T-cell (primary cell): ENCODE measurements around the gene ZNF423. TPM values are rescaled to one million over a fixed set of nuclear protein-coding genes. Genes with fewer than 3 reads are reported as not detected.

Experiments used
- ATAC-seq, 4 experiments: fragments of 200-7000 bp in 3 of 4; fragments of 150-1000 bp in 1 of 4; cut with Tn5 transposase; replicated peaks in 1 of 4; 1 replicate in 3 of 4; 2 replicates in 1 of 4; pipeline ENCODE4 v1.10.0; 2021; ENCODE audit warnings: moderate library complexity in 3 of 4, mild to moderate bottlenecking in 2 of 4, moderate number of reproducible peaks in 1 of 4
- CTCF ChIA-PET, 2 donors: fragments of 300-600 bp; sonication (Branson Sonifier 250); formaldehyde crosslinking; loops; one replicate each; lab custom pipeline; 2022; ENCODE audit warnings: antibody characterized with exemption in 2 of 2; lab: Charles Lee
- POLR2A ChIA-PET, 2 donors: fragments of 300-600 bp; sonication (Branson Sonifier 250); formaldehyde crosslinking; loops; one replicate each; lab custom pipeline; 2022; ENCODE audit warnings: antibody characterized with exemption in 2 of 2; lab: Charles Lee
- DNase-seq, 35 experiments: peaks; one replicate each; pipeline versions ENCODE4 v3.0.0 to v3.0.0-alpha.2; 2013 to 2023
- H3K27ac ChIP-seq: one replicate; pipeline ENCODE4 v1.5.1; 2013; ENCODE audit warnings: low read length
- H3K27me3 ChIP-seq, 2 experiments: replicated peaks in 1 of 2; 1 replicate in 1 of 2; 2 replicates in 1 of 2; pipeline versions ENCODE4 v1.6.1 to v1.7.0; 2013; ENCODE audit warnings: low read length in 1 of 2, mixed read lengths in 1 of 2; ENCODE audit not compliant: control insufficient read depth in 2 of 2, insufficient read depth in 2 of 2; ENCODE audit errors: extremely low read depth in 1 of 2
- H3K36me3 ChIP-seq, 2 donors: 1 replicate in 1 of 2; 2 replicates in 1 of 2; pipeline versions ENCODE4 v1.6.1 to v1.7.0; 2013; ENCODE audit warnings: low read length in 1 of 2; ENCODE audit not compliant: control insufficient read depth in 2 of 2, insufficient read depth in 1 of 2; ENCODE audit errors: extremely low read depth in 1 of 2
- H3K4me1 ChIP-seq, 2 experiments: 1 replicate in 1 of 2; 2 replicates in 1 of 2; pipeline versions ENCODE4 v1.6.1 to v1.7.0; 2013; ENCODE audit warnings: low read length in 2 of 2, mixed read lengths in 1 of 2; ENCODE audit not compliant: insufficient read depth in 2 of 2, control insufficient read depth in 1 of 2; ENCODE audit errors: extremely low read depth in 1 of 2
- H3K4me3 ChIP-seq, 2 donors: 1 replicate in 1 of 2; 2 replicates in 1 of 2; pipeline versions ENCODE4 v1.5.1 to v1.7.0; 2013; ENCODE audit warnings: mild to moderate bottlenecking in 2 of 2, low read length in 1 of 2, moderate library complexity in 1 of 2; ENCODE audit not compliant: control insufficient read depth in 1 of 2; ENCODE audit errors: extremely low read depth in 1 of 2
- H3K9me3 ChIP-seq: 2 replicates; pipeline ENCODE4 v1.7.0; 2013
- H3K27ac Mint-ChIP-seq, 2 donors: one replicate each; pipeline ENCODE4 v1.8.0; 2020 to 2021; ENCODE audit warnings: mild to moderate bottlenecking in 2 of 2, mixed read lengths in 2 of 2
- H3K27me3 Mint-ChIP-seq, 2 donors: one replicate each; pipeline ENCODE4 v1.8.0; 2021 to 2022; ENCODE audit warnings: mixed read lengths in 2 of 2
- H3K36me3 Mint-ChIP-seq: one replicate; pipeline ENCODE4 v1.8.0; 2021; ENCODE audit warnings: mixed read lengths
- H3K4me1 Mint-ChIP-seq, 3 donors: one replicate each; pipeline ENCODE4 v1.8.0; 2020 to 2022; ENCODE audit warnings: mixed read lengths in 3 of 3, mild to moderate bottlenecking in 1 of 3
- H3K4me3 Mint-ChIP-seq, 3 donors: one replicate each; pipeline ENCODE4 v1.8.0; 2020 to 2022; ENCODE audit warnings: mild to moderate bottlenecking in 3 of 3, mixed read lengths in 3 of 3, moderate library complexity in 3 of 3
- H3K9me3 Mint-ChIP-seq, 3 donors: one replicate each; pipeline ENCODE4 v1.8.0; 2020 to 2022; ENCODE audit warnings: mixed read lengths in 3 of 3
- WGBS: methylation state at CpG from one replicate; pipeline ENCODE4 v1.1.5; 2013; ENCODE audit warnings: missing lambda C conversion rate; ENCODE audit not compliant: insufficient coverage; 5-methylcytosine and 5-hydroxymethylcytosine counted together
- total RNA-seq, 35 experiments: library from RNA in 6 of 35; stranded (reverse) in 6 of 35; fragments of 120-200 nt in 1 of 35; gene quantifications; one replicate each; pipeline versions ENCODE4 v1.2.1 to v1.2.4 and lab custom pipeline; 2013 to 2026

Gene ZNF423
- total RNA-seq, 5 donors from 2014 or later (not counting 1 experiment from before 2014, with no cell fraction given) = 0.07 to 0.12 TPM; not detected in 3

DNA sequence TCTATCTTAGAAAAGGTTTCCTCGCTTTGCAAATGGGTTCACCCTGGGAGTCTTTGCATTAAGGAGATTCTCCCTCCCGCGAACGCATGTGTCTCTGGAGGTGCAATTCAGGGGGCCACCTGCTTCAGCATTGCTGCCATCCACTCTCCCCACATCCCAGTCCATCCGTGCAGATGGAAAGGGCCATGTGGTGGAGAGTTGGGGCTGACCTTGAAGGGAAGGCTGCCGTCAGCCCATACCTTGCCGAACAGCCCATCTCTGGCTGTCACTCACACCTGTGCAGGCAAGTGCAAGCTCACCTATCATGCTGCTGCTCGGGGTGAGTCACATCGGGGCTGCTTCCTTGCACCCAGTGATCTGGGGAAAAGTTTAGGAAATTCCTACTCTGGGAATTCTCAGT, 106.1 kb downstream of the ZNF423 start:
- POLR2A ChIA-PET = no interaction called here
- no peaks in the 10 kb centered on the region for H3K36me3 ChIP-seq

DNA sequence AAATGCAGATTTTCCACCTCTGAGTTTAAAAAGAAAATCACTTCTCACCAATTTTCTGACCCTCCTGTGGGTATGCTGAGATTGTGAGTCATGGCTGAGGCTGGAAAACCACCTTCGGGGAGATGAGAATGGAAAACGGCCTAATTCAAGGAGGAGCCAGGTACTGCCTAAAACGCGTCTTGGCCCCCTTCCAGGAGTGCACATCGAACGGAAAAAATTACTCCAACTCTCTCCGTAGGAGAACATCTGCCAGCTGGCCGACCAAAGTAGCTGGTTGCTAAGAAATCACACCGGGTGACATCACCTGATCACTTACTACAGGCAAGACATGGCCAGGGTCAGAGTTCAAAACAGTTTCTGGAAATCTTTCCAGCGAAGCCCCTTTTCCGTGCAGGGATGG, 107.6 kb downstream of the ZNF423 start:
- CTCF ChIA-PET = no interaction called here
- 51% methylated on average over 6 of the region's 11 CpGs for WGBS
- Histone ChIP-seq H3K36me3 (no peaks in the 10 kb centered on the region), H3K4me1 (no peaks in the 10 kb centered on the region), H3K9me3 (no peaks in the 10 kb centered on the region), H3K27me3 (peaks cover 0 to 29% of the 10 kb centered on the region in 2 experiments), H3K4me3 (no peak overlapping the region), H3K27ac (no peak overlapping the region)
- H3K4me3 Mint-ChIP-seq = no peak overlapping the region
- ATAC-seq (no peak), DNase-seq (no peak)
- H3K27ac Mint-ChIP-seq = no peak overlapping the region
- H3K27me3 Mint-ChIP-seq = peaks cover 25 to 33% of the 10 kb centered on the region in 2 donors
- POLR2A ChIA-PET = no interaction called here
- H3K9me3 Mint-ChIP-seq = no peaks in the 10 kb centered on the region
- H3K36me3 Mint-ChIP-seq = no peaks in the 10 kb centered on the region
- no peaks in the 10 kb centered on the region for H3K4me1 Mint-ChIP-seq

More for the DNA sequence above, 106.1 kb downstream of the ZNF423 start:
- H3K27ac Mint-ChIP-seq = no peak overlapping the region
- Histone ChIP-seq H3K9me3 (no peaks in the 10 kb centered on the region), H3K27ac (no peak overlapping the region), H3K27me3 (peaks cover 0 to 28% of the 10 kb centered on the region in 2 experiments), H3K4me1 (no peaks in the 10 kb centered on the region), H3K4me3 (no peak overlapping the region)
- DNase-seq (no peak), ATAC-seq (no peak)
- no peak overlapping the region for H3K4me3 Mint-ChIP-seq
- no CpG with 5 or more reads among the region's 9 CpGs for whole genome bisulfite sequencing
- H3K4me1 Mint-ChIP-seq = peaks cover 4 to 6% (median 5%) of the 10 kb centered on the region in 3 donors
- peaks cover 25 to 42% of the 10 kb centered on the region in 2 donors for H3K27me3 Mint-ChIP-seq
- no peaks in the 10 kb centered on the region for H3K36me3 Mint-ChIP-seq
- CTCF ChIA-PET = no interaction called here
- H3K9me3 Mint-ChIP-seq = no peaks in the 10 kb centered on the region

DNA sequence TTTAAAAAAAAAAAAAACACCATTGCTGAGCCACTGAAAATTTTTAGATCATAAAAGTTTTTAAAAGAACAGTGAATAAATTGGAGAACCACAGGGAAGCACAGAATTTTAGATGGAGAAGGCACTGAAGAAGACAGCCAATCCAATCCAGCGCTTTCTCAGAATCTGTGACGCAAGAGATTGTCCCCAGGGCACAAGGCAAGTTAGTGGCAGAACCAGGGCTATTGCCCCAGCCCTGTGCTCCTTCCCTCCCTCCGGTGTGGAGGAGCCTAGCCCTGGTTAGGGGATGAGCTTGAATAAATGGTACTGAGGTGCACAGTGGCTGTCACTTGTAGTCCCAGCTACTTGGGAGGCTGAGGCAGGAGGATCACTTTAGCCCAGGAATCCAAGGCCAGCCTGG, 108.3 kb downstream of the ZNF423 start:
- ATAC-seq (no peak), DNase-seq (no peak)
- CTCF ChIA-PET = interaction anchor here in 1 of 2 donors (0.7 kb wide), 1 partner anchor 95 kb away, joined by 3 read pairs; no protein-coding TSS in a partner anchor
- H3K27ac Mint-ChIP-seq = no peak overlapping the region
- POLR2A ChIA-PET = no interaction called here
- no peaks in the 10 kb centered on the region for H3K4me1 Mint-ChIP-seq
- no CpG with 5 or more reads among the region's 3 CpGs for WGBS
- no peak overlapping the region for H3K4me3 Mint-ChIP-seq
- Histone ChIP-seq H3K27ac (no peak overlapping the region), H3K4me3 (no peak overlapping the region), H3K4me1 (no peaks in the 10 kb centered on the region), H3K9me3 (no peaks in the 10 kb centered on the region), H3K27me3 (peaks cover 0 to 28% of the 10 kb centered on the region in 2 experiments), H3K36me3 (no peaks in the 10 kb centered on the region)
- no peaks in the 10 kb centered on the region for H3K36me3 Mint-ChIP-seq
- H3K27me3 Mint-ChIP-seq = peaks cover 18 to 26% of the 10 kb centered on the region in 2 donors
- H3K9me3 Mint-ChIP-seq = no peaks in the 10 kb centered on the region

DNA sequence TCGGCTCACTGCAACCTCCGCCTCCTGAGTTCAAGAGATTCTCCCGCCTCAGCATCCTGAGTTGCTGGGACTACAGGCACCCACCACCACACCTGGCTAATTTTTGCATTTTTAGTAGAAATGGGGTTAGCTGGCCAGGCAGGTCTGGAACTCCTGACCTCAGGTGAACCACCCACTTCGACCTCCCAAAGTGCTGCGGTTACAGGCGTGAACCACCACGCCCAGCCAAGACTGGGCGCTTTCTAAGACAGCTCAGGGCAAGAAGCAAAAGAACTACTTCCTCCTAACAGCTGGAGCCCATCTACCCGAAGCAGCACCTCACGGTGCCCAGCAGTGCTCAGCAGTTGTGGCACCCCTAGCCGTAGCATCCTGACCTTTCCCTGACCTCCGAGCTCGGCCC, 109.4 kb downstream of the ZNF423 start:
- CTCF ChIA-PET = no interaction called here
- Mint-ChIP-seq H3K36me3 (no peaks in the 10 kb centered on the region), H3K4me3 (no peak overlapping the region), H3K9me3 (no peaks in the 10 kb centered on the region), H3K27me3 (peaks cover 11 to 16% of the 10 kb centered on the region in 2 donors), H3K4me1 (no peaks in the 10 kb centered on the region), H3K27ac (no peak overlapping the region)
- no peak for DNase-seq
- H3K9me3 ChIP-seq = no peaks in the 10 kb centered on the region
- ATAC-seq = no peak
- no peaks in the 10 kb centered on the region for H3K4me1 ChIP-seq
- H3K36me3 ChIP-seq = no peaks in the 10 kb centered on the region
- H3K27ac ChIP-seq = no peak overlapping the region
- H3K27me3 ChIP-seq = peaks cover 0 to 18% of the 10 kb centered on the region in 2 experiments
- 88% methylated on average over 6 of the region's 13 CpGs for WGBS
- POLR2A ChIA-PET = no interaction called here
- no peak overlapping the region for H3K4me3 ChIP-seq

DNA sequence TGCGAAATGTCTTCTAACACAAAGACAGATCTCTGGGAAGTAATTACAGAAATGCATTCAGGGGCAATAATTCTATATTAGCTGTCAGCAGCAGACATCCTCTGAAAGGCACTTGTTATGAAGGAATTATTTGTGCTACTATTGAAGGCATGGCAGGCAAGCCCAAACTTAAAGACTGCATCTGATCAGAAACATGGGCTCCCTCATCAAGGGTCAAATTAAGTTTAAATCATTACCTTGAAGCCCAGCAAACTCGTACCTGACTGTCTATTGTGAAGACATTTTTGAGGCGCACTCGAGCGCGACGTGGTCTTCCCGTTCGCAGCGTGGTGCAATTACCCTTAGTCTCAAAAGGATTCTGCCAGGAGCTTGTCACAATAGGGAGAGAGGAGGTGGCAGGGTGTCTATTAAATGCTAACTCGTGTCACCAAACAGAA, 110.6 kb downstream of the ZNF423 start:
- Mint-ChIP-seq H3K27me3 (peaks cover 9 to 13% of the 10 kb centered on the region in 2 donors), H3K27ac (no peak overlapping the region), H3K9me3 (no peaks in the 10 kb centered on the region), H3K4me3 (no peak overlapping the region), H3K36me3 (no peaks in the 10 kb centered on the region), H3K4me1 (no peaks in the 10 kb centered on the region)
- Histone ChIP-seq H3K9me3 (no peaks in the 10 kb centered on the region), H3K4me3 (no peak overlapping the region), H3K27me3 (peaks cover 0 to 18% of the 10 kb centered on the region in 2 experiments), H3K4me1 (no peaks in the 10 kb centered on the region), H3K36me3 (no peaks in the 10 kb centered on the region), H3K27ac (no peak overlapping the region)
- DNase-seq (no peak), ATAC-seq (no peak)
- ChIA-PET POLR2A (no interaction called here), CTCF (interaction anchor here in 1 of 2 donors (0.6 kb wide), 1 partner anchor 37 kb away, joined by 3 read pairs; no protein-coding TSS in a partner anchor)
- WGBS = no CpG with 5 or more reads among the region's 11 CpGs

DNA sequence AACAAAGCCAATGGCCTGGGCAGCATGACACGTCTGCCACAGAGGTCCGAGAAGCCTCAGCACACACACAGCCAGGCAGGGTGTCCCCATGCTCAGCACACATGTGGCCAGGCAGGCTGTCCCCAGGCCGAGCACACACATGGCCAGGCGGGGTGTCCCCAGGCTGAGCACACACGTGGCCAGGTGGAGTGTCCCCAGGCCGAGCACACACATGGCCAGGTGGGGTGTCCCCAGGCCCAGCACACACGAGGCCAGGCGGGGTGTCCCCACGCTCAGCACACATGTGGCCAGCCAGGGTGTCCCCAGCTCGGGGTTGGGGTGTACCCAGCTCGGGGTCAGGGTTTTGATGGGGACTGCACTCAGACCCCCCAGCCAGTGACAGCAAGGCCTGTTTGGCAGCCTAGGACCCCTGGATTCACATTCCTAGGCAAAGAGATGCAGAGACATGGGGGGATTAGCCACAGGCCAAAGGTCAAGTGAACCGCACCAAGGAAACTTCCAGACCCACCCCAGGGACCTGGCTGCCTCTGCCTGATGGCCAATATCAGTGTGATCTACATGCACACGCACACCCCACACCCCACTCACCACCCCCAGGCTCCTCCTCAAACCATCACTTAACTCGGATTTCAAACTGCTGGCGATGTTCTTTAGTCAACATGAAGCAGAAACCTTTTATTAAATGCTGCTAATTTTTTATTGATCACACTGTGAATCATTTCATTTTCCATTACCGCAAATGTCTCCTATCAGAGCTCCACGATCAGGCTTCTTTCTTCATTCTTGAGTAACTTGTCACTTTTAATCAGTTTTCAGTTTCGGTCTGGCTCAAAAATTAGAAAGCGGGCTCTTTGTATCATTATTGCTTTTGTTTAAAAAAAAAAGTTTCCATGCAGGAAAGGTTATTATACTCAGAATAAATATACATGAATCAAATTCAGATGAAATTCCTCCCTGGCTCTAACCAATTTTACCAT, 111.4 kb downstream of the ZNF423 start:
- ChIA-PET CTCF (interaction anchor here in 1 of 2 donors (0.6 kb wide), 1 partner anchor 36 kb away, joined by 3 read pairs; no protein-coding TSS in a partner anchor), POLR2A (no interaction called here)
- no peak for ATAC-seq
- no peak overlapping the region for H3K27ac ChIP-seq
- Mint-ChIP-seq H3K27me3 (peaks cover 9 to 10% of the 10 kb centered on the region in 2 donors), H3K9me3 (no peaks in the 10 kb centered on the region), H3K4me1 (no peaks in the 10 kb centered on the region), H3K36me3 (no peaks in the 10 kb centered on the region), H3K4me3 (no peak overlapping the region), H3K27ac (no peak overlapping the region)
- DNase-seq = no peak
- 77% methylated on average over 14 of the region's 19 CpGs for WGBS
- no peaks in the 10 kb centered on the region for H3K36me3 ChIP-seq
- no peaks in the 10 kb centered on the region for H3K4me1 ChIP-seq
- H3K27me3 ChIP-seq = peaks cover 0 to 14% of the 10 kb centered on the region in 2 experiments
- no peaks in the 10 kb centered on the region for H3K9me3 ChIP-seq
- H3K4me3 ChIP-seq = no peak overlapping the region
